ENCODE data around the gene HSF4.

- TF ChIP-seq CTCF (conservative IDR thresholded peaks at IDR 0.05; ENCODE audit: low read length) (no peak), EZH2phosphoT487 (IDR thresholded peaks at IDR 0.05; ENCODE audit: borderline replicate concordance, low read depth, low read length) (no peak)
These were observed 10.2 kb downstream of the HSF4 start for GRCh38 chr16:67174706-67175231.
